ENCODE results near the gene TENM4.

Gene TENM4

DNA sequence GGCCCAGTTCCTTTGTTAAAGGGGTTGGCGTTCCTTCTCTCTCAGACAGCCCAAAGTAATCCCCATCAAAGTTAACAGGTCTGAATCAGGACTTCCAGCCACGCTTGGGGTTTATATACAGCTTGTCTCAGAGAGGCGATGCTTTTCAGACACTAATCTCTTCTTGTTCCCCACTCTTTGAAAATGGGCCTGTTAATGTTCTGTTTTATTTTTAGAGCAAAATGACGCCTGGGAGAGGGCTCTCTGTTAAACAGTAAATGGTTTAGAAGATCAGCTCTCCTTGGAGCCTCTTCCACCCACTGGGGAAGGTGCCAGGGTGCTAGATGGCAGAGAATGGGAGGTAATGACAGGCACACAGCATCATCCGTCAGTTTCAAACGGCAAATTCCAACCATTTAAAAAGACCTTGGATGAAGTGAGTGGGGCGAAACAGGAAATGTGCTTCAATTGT lies 630.2 kb downstream of the TENM4 start:
- DNase-seq (ENCODE audit: low read depth) = no peak

DNA sequence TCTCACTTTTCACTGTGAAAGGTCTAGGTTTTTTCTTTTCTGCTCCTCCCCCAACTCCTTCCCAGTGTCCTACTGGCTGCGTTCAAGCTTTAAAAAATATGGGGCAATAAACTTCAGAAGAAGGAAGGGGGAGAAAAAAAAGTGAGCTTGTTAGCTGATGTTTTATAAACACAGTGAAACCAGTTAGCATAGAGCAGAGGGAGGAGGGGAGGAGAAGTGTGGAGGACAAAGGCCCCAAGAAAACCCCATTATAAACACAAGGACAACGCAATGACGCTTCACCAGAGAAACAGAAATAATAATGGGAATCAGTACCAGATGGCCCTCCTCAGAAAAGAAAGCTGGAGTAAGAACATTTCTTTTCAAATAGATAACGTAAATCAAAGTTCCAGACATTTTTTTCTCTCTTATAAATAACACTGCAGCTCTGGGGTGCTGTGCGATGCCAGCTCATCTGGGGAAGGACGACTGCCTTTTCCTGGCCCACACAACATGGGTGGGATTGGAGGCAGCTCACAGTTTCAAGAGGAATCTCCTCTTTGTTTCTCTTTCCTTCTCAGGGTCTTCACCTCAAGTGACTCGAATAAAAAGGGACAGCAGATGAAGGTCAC lies 630.8 kb downstream of the TENM4 start:
- no peak for DNase-seq (ENCODE audit: low read depth)

DNA sequence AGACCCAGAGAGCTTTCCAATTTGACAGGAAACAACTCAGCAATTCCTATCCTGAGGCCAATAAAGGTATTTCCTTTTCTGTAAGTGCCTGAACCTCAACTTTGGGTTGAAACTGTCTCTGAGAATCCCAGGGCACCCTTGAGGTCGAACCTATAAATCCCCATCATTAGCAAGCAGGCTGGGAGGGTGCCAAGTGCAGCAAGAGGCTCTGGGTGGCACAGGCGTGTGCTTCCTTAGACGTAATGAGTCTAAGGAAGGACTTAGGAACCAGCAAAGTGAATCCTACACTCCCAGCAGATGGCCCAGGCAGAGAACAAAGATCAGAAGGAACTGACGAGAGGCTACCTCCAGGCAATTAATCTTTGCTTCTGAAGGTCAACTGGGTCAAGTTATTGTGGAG lies 631.9 kb downstream of the TENM4 start:
- no peak for DNase-seq (ENCODE audit: low read depth)

GRCh38 chr11:78807351-78807750 lies 633.5 kb downstream of the TENM4 start:
- no peak for DNase-seq (ENCODE audit: low read depth)

DNA sequence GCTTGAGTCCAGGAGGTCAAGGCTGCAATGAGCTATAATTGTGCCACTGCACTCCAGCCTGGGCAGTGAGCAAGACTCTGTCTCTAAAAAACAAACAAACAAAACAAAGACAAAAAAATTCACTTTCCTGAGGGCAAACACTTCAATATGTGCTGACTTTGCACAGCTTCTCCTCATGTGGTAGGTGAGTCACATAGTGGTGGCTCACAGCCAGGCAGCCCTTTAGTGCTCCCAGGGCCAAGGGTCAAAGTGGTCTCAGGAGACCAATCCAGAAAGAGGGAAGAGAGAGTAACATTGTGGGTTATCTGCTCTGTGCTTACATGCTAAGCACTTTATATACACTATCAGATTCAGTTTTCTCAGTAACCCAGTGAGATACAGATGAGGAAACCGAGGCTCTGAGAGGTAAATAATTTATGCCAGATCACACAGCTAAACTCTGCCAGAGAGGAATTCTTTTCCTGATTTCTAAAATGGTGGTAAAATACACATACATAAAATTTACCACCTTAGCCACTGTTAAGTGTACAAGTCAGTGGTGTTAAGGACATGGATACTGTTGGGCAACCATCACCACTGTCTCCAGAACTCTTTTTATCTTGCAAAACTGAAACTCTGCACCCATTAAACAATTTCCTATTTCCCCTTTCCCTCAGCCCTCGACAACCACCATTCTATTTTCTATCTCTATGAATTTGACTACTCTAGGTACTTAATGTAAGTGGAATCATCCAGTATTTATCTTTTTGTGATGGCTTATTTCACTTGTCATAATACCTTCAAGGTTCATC lies 634.4 kb downstream of the TENM4 start:
- DNase-seq (ENCODE audit: low read depth) = no peak

DNA sequence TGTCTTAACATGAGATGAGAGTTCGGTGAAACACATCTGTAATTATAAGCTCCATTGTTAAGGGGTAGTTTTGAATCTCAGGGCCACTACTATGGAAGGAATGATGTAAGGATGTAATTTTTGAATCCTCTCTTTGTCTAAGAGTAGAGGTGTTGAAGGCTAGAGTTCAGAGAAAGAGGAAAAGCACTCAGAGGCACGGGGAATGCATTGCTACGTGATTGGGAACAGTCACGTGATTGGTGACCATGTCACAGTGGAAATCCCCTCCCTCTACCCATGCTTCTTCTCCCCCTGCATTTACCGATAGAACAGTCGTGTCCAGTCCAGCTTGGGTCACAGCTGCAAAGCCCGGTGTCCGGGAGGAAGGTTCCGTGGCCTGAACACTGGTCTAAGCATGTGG lies 635.8 kb downstream of the TENM4 start:
- no peak for DNase-seq (ENCODE audit: low read depth)

GRCh38 chr11:78803995-78804394 lies 636.8 kb downstream of the TENM4 start:
- DNase-seq (ENCODE audit: low read depth) = no peak

GRCh38 chr11:78802058-78802761 lies 638.6 kb downstream of the TENM4 start:
- DNase-seq (ENCODE audit: low read depth) = no peak

- DNase-seq (ENCODE audit: low read depth) = no peak
These were observed 639.5 kb downstream of the TENM4 start for GRCh38 chr11:78801161-78801884.

- no peak for DNase-seq (ENCODE audit: low read depth)
These were observed 640.1 kb downstream of the TENM4 start for GRCh38 chr11:78800756-78801155.

GRCh38 chr11:78800096-78800690 lies 640.6 kb downstream of the TENM4 start:
- no peak for DNase-seq (ENCODE audit: low read depth)

DNA sequence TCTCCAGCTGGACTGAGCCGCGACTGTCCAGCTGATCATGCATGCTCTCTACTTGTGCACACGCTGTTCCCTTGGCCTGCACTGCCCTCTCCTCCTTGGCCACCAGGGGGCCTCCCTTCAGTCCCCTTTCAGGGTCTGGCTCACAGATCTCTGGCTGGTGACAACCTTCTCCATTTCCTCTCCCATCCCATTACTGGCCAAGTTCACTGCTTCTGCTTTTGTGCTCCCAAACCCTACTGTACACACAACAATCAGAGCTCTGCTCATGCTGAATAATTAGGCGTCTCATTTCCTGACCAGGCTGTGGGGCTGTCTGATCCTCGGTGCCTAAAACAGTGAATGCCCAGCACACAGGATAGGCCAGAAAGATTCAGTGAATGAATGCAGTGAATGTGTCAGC lies 642.2 kb downstream of the TENM4 start:
- peak; percentile 4 for DNase-seq (ENCODE audit: low read depth)

DNA sequence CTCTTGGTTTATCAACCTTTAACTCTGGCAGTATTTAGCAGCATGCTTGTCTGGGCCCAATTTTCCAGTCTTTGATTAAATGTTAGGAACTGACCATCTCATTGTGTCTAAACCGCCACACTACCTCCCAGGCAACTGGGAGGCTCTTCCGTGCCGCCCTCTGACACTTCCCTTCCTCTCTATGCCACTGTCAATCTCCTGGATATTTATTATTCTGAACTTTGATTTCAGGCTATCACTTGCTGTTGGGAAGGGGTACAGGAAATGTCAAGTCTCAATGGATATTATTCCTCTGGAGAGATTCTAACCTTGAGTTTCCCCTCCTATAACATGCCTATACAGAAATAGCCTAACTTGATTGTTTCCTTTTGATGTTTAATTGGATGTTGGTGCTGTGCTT lies 643.3 kb downstream of the TENM4 start:
- no peak for DNase-seq (ENCODE audit: low read depth)

DNA sequence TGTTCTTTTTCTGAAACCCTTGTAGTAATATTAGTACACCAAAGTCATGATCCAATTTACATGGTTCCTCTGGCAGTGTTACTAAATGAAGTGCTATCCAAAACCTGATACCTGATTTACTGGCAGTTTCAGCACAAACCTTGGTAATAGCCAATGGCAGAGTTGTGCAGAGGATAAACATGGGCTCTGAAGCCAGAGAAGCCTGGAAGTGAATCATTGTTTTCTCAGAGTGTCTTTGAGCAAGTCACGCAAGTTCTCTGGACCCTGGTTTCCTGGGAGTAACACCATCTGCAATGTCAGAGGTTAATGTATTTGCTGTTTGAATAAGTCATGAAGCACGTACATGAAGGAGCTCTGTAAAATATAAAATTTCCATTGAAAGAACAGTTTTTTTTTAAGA lies 643.9 kb downstream of the TENM4 start:
- no peak for DNase-seq (ENCODE audit: low read depth)

- no peak for DNase-seq (ENCODE audit: low read depth)
These were observed 645.1 kb downstream of the TENM4 start for GRCh38 chr11:78795621-78796261.

DNA sequence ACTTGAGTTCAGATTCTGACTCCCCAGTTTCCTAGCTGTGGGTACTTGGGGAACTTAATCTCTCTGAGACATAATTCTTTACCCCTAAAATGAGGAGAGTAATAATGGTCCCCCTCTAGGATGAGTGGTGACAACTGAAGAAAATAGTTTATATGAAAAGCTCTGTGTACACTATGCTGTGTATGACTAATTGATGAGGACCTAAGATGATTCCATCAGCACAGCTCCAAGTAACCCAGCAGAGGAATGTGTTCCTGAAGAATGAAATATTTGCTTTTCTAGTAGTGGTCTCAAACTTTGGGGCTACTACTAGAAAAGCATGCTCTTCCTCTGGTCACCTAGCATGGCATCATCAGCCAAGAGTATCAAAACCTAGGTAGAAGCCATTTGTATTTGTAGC lies 648.9 kb downstream of the TENM4 start:
- no peak for DNase-seq (ENCODE audit: low read depth)

DNA sequence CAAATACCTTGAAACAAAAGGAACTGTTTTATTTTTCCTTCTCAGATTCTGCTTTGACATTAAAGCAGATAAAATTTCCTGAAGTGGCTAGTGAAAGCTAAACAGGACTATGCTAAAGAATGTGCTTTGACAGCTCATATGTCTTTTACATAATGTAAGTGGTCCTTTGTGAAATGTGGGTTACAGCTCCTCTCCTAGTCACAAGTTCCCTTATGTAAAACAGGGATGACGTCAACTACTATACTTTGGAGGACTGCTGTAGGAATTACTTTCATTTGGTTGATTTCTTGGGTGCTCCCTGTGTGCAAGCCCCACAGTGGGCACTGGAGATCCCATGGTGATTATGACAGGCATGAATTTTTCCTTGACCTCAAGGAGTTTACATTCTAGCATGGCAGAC lies 649.6 kb downstream of the TENM4 start:
- DNase-seq (ENCODE audit: low read depth) = no peak

- no peak for DNase-seq (ENCODE audit: low read depth)
These were observed 650.0 kb downstream of the TENM4 start for GRCh38 chr11:78790784-78791183.

- DNase-seq (ENCODE audit: low read depth) = no peak
These were observed 651.5 kb downstream of the TENM4 start for GRCh38 chr11:78789375-78789774.

GRCh38 chr11:78788533-78788932 lies 652.3 kb downstream of the TENM4 start:
- DNase-seq (ENCODE audit: low read depth) = no peak

- DNase-seq (ENCODE audit: low read depth) = no peak
These were observed 653.1 kb downstream of the TENM4 start for GRCh38 chr11:78787696-78788095.

GRCh38 chr11:78786746-78787145 lies 654.1 kb downstream of the TENM4 start:
- no peak for DNase-seq (ENCODE audit: low read depth)
